Loucy (cell line): ENCODE measurements around the gene ZBTB21.
A peak's percentile ranks its signal among the peaks of the same experiment; 100 is the strongest.

Experiments
- H2AFZ ChIP-seq: fragments of 200-600 bp; sonication (generic); 2 replicates; pipeline ENCODE4 v1.6.0; 2016; ENCODE audit warnings: antibody characterized with exemption, mild to moderate bottlenecking, low read length, moderate library complexity
- H3F3A ChIP-seq: fragments of 200-600 bp; 2 replicates; pipeline ENCODE4 v1.6.0; 2016; ENCODE audit warnings: antibody characterized with exemption, low read depth, mild to moderate bottlenecking
- H3K27me3 ChIP-seq: fragments of 200-600 bp; sonication (generic); 2 replicates; pipeline ENCODE4 v1.6.1; 2014; ENCODE audit warnings: low read length, mild to moderate bottlenecking; ENCODE audit not compliant: insufficient read depth, poor library complexity, severe bottlenecking
- H3K36me3 ChIP-seq: fragments of 200-600 bp; sonication (generic); 2 replicates; pipeline ENCODE4 v1.6.1; 2016; ENCODE audit warnings: low read length; ENCODE audit not compliant: insufficient read depth
- H3K4me1 ChIP-seq: fragments of 200-600 bp; sonication (generic); 2 replicates; pipeline ENCODE4 v1.5.1; 2014; ENCODE audit warnings: low read length, mild to moderate bottlenecking; ENCODE audit not compliant: insufficient read depth, poor library complexity, severe bottlenecking
- H3K4me2 ChIP-seq: fragments of 200-600 bp; sonication (generic); 2 replicates; pipeline ENCODE4 v1.6.0; 2014; ENCODE audit warnings: antibody characterized with exemption, low read length, low read depth, mild to moderate bottlenecking; ENCODE audit not compliant: poor library complexity, severe bottlenecking
- H3K4me3 ChIP-seq: fragments of 200-600 bp; sonication (generic); 2 replicates; pipeline ENCODE4 v1.5.1; 2014; ENCODE audit warnings: low read length, mild to moderate bottlenecking, mixed read lengths; ENCODE audit not compliant: poor library complexity, severe bottlenecking
- H3K79me2 ChIP-seq: fragments of 200-600 bp; sonication (generic); 2 replicates; pipeline ENCODE4 v1.6.1; 2014; ENCODE audit warnings: low read length; ENCODE audit not compliant: insufficient read depth
- H3K9ac ChIP-seq: fragments of 200-600 bp; sonication (generic); 2 replicates; pipeline ENCODE4 v1.6.0; 2014; ENCODE audit warnings: mild to moderate bottlenecking, low read depth, low read length, moderate library complexity; ENCODE audit not compliant: poor library complexity, severe bottlenecking
- H3K9me2 ChIP-seq: fragments of 200-600 bp; sonication (generic); replicated peaks from 2 replicates; pipeline ENCODE4 v1.6.1; 2016; ENCODE audit warnings: low read depth, low read length, mixed read lengths
- H3K9me3 ChIP-seq: fragments of 200-600 bp; sonication (generic); 2 replicates; pipeline ENCODE4 v1.6.1; 2014; ENCODE audit warnings: mild to moderate bottlenecking, antibody characterized with exemption, low read length, low read depth; ENCODE audit not compliant: insufficient read depth
- H4K20me1 ChIP-seq: fragments of 200-600 bp; sonication (generic); 2 replicates; pipeline ENCODE4 v1.6.0; 2014; ENCODE audit warnings: antibody characterized with exemption, low read length, mild to moderate bottlenecking; ENCODE audit not compliant: insufficient read depth, poor library complexity, severe bottlenecking
- EZH2phosphoT487 ChIP-seq: fragments of 200-600 bp; IDR thresholded peaks from 2 replicates; pipeline ENCODE4 v1.6.1; 2018; ENCODE audit warnings: antibody characterized with exemption, mild to moderate bottlenecking, moderate library complexity, borderline replicate concordance
- TF ChIP-seq, protein P1 (sequence below): fragments of 200-600 bp; sonication (generic); conservative IDR thresholded peaks from 2 replicates; pipeline ENCODE4 v1.5.1; 2014; ENCODE audit warnings: mild to moderate bottlenecking, antibody characterized with exemption, low read length

The ZBTB21 gene

DNA sequence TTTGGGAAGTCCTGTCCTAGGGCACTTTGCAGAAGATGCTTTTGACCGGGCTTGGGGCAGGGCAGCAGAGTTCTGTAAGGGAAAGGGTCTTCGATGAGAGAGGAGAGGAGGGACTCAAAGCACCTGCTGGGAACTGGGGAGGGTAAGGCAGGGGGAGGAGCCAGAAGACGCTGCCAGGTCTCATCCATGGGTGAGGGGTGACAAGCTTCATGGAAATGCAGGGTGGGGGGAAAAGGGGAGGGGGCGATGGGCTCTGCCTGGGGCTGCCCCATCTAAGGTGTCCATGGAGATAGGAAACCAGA is 35.5 kb downstream of the ZBTB21 start:
- no peaks in the 10 kb centered on the region for H4K20me1 ChIP-seq
- H3K4me1 ChIP-seq, result peaks cover 12% of the 10 kb centered on the region
- no peaks in the 10 kb centered on the region for H3K79me2 ChIP-seq
- H3K9me2 ChIP-seq, result no peaks in the 10 kb centered on the region
- peaks cover 6% of the 10 kb centered on the region; the same call in 1 of the 2 replicates for H3K9me3 ChIP-seq
- no peak overlapping the region for H3K9ac ChIP-seq
- H3K27me3 ChIP-seq, result no peaks in the 10 kb centered on the region
- no peak overlapping the region for H2AFZ ChIP-seq
- H3K4me3 ChIP-seq, result no peak overlapping the region
- no peak overlapping the region for H3K4me2 ChIP-seq
- TF ChIP-seq, protein P1, sequence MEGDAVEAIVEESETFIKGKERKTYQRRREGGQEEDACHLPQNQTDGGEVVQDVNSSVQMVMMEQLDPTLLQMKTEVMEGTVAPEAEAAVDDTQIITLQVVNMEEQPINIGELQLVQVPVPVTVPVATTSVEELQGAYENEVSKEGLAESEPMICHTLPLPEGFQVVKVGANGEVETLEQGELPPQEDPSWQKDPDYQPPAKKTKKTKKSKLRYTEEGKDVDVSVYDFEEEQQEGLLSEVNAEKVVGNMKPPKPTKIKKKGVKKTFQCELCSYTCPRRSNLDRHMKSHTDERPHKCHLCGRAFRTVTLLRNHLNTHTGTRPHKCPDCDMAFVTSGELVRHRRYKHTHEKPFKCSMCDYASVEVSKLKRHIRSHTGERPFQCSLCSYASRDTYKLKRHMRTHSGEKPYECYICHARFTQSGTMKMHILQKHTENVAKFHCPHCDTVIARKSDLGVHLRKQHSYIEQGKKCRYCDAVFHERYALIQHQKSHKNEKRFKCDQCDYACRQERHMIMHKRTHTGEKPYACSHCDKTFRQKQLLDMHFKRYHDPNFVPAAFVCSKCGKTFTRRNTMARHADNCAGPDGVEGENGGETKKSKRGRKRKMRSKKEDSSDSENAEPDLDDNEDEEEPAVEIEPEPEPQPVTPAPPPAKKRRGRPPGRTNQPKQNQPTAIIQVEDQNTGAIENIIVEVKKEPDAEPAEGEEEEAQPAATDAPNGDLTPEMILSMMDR, result no peak
- TF ChIP-seq EZH2phosphoT487, result no peak
- no peaks in the 10 kb centered on the region for H3F3A ChIP-seq
- no peaks in the 10 kb centered on the region for H3K36me3 ChIP-seq

DNA sequence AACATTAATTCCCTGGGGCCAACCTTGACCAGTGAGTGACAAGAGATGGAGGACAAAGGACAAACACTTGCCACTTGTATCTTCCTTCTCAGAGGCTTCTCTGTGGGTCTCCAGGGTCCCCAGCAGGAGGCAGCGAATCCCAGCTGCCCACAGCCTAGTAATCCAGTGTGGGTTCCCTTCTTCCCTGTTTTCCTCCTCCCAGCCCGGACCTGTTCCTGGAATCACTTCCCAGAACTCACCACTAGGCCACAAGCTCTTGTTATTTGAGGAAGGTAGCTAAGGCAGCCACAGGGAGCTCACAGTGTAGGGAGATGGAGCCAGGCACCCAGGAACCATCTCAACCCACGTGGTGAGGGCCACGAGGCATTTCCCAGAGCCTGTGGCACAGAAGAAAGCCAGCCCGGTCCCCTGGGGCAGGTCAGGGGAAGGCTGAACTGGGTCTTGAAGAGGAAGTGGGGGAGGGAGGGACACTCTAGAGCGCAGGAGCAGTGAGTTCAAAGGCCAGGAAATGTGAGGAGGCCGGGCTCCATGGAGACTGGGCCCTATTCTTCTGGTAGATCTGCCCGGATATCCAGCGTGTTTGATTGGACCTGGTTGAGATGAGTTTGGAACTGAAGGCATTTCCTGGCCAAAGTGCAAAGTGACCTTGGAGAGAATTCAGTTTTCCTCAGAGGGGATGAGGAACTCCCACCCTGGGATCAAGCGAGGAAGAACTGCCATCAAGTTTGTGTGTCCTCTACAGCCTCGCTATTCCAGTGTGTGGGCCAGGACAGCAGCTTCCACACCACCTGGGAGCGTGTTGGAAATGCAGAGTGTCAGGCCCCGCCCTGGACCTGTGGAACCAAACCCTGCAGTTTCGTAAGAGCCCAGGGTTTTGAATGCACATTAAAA is 36.1 kb downstream of the ZBTB21 start:
- H3K4me1 ChIP-seq, result peaks cover 12% of the 10 kb centered on the region
- H2AFZ ChIP-seq, result peak overlapping the region; percentile 48; the same call in 1 of the 2 replicates
- no peaks in the 10 kb centered on the region for H3K36me3 ChIP-seq
- H3K9ac ChIP-seq, result no peak overlapping the region
- H4K20me1 ChIP-seq, result no peaks in the 10 kb centered on the region
- TF ChIP-seq, protein P1, result peak; percentile 61
- no peak for TF ChIP-seq EZH2phosphoT487
- H3K9me2 ChIP-seq, result no peaks in the 10 kb centered on the region
- no peak overlapping the region for H3K4me3 ChIP-seq
- no peaks in the 10 kb centered on the region for H3K79me2 ChIP-seq
- peak overlapping the region; percentile 43 for H3K4me2 ChIP-seq
- no peaks in the 10 kb centered on the region for H3K27me3 ChIP-seq
- 0 out of 2 replicates have a peak, but pooled peaks cover under 1% of the 10 kb centered on the region for H3K9me3 ChIP-seq
- no peaks in the 10 kb centered on the region for H3F3A ChIP-seq

DNA sequence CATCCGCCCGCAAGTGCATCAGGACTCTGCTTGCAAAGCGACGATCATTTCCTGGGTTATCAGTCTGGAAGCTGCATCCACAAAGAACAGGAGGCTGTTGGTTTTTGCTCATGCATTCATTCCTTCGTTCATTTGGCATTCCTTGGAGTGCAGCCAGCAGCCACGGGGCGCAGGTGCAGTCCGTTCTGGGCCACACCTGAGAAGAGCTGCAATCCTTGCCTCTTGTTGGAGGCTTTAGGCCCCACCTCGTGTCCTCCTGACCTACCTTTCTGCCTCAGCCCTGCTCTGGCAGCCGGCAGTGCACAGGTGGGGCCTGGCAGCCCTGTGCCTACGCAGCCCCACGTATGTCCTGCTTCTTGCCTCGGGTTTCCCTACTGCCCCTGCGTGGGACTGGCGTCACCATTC is 36.7 kb downstream of the ZBTB21 start:
- Histone ChIP-seq H3K9me2 (no peaks in the 10 kb centered on the region), H3K4me1 (peaks cover 12% of the 10 kb centered on the region), H3K9ac (no peak overlapping the region), H2AFZ (no peak overlapping the region), H3F3A (no peaks in the 10 kb centered on the region), H3K27me3 (no peaks in the 10 kb centered on the region), H3K79me2 (no peaks in the 10 kb centered on the region), H3K4me2 (no peak overlapping the region), H3K36me3 (no peaks in the 10 kb centered on the region), H3K4me3 (no peak overlapping the region), H3K9me3 (no peaks in the 10 kb centered on the region), H4K20me1 (no peaks in the 10 kb centered on the region)
- TF ChIP-seq EZH2phosphoT487, result no peak
- TF ChIP-seq, protein P1, result no peak
